H1 (cell line): ENCODE data around the gene GRAMD1B. TPM values are rescaled to one million over a fixed set of nuclear protein-coding genes. Genes with fewer than 3 reads are reported as not detected.

Experiments
- CTCF ChIA-PET: fragments of 300-600 bp; sonication (Branson Sonifier 250); formaldehyde crosslinking; loops from one replicate; lab custom pipeline; 2021; ENCODE audit not compliant: partially characterized antibody; lab: Charles Lee
- POLR2A ChIA-PET: fragments of 300-600 bp; sonication (Branson Sonifier 250); formaldehyde crosslinking; loops from one replicate; lab custom pipeline; 2021; ENCODE audit warnings: inconsistent platforms; ENCODE audit not compliant: partially characterized antibody; lab: Charles Lee
- DNase-seq, 2 experiments: peaks; one replicate each; pipeline versions ENCODE4 v3.0.0 to v3.0.0-alpha.2; 2010 to 2022; ENCODE audit warnings: low spot score in 2 of 2, low read depth in 1 of 2, mixed read lengths in 1 of 2
- FAIRE-seq: peaks from 2 replicates; lab custom pipeline; 2011; peaks lifted over from hg19 to GRCh38; lab: Jason Lieb, UNC
- H2AFZ ChIP-seq: 2 replicates; pipeline ENCODE4 v1.8.1; 2012; ENCODE audit warnings: low read length, inconsistent platforms
- H2AK5ac ChIP-seq: 2 replicates; pipeline ENCODE4 v1.6.1; 2013; ENCODE audit warnings: low read depth, low read length
- H2BK120ac ChIP-seq: replicated peaks from 2 replicates; pipeline ENCODE3; 2013; ENCODE audit warnings: low read depth, low read length, inconsistent platforms
- H2BK12ac ChIP-seq: 2 replicates; pipeline ENCODE4 v1.6.1; 2013; ENCODE audit warnings: low read depth, low read length
- H2BK15ac ChIP-seq: 2 replicates; pipeline ENCODE4 v1.6.1; 2013; ENCODE audit warnings: low read length
- H2BK20ac ChIP-seq: 2 replicates; pipeline ENCODE4 v1.6.1; 2013; ENCODE audit warnings: low read length
- H2BK5ac ChIP-seq: 2 replicates; pipeline ENCODE4 v1.6.1; 2013; ENCODE audit warnings: low read depth, low read length
- H3K14ac ChIP-seq: 2 replicates; pipeline ENCODE4 v1.6.1; 2013; ENCODE audit warnings: inconsistent platforms; ENCODE audit not compliant: insufficient read length
- H3K18ac ChIP-seq: 2 replicates; pipeline ENCODE4 v1.6.1; 2013; ENCODE audit warnings: low read length; ENCODE audit errors: extremely low read depth
- H3K23ac ChIP-seq: 2 replicates; pipeline ENCODE4 v1.6.1; 2013; ENCODE audit warnings: inconsistent platforms; ENCODE audit not compliant: insufficient read length
- H3K23me2 ChIP-seq: 2 replicates; pipeline ENCODE4 v1.6.1; 2013; ENCODE audit warnings: low read depth, low read length
- H3K27ac ChIP-seq: 2 replicates; pipeline ENCODE4 v1.6.1; 2011; ENCODE audit warnings: low read depth, low read length, inconsistent platforms
- H3K27me3 ChIP-seq, 4 experiments: replicated peaks in 1 of 4; 1 replicate in 1 of 4; 2 replicates in 3 of 4; pipeline versions ENCODE4 v1.6.1 to v1.8.1; 2011 to 2013; ENCODE audit warnings: low read length in 3 of 4, mild to moderate bottlenecking in 3 of 4, inconsistent platforms in 2 of 4, mixed read lengths in 2 of 4, moderate library complexity in 1 of 4; ENCODE audit not compliant: control insufficient read depth in 3 of 4, insufficient read depth in 3 of 4; ENCODE audit errors: extremely low read depth in 1 of 4
- H3K36me3 ChIP-seq, 4 experiments: 2 replicates each; pipeline versions ENCODE4 v1.6.1 to v1.8.1; 2011 to 2013; ENCODE audit warnings: mild to moderate bottlenecking in 4 of 4, low read length in 3 of 4, moderate library complexity in 2 of 4, control low read depth in 1 of 4, inconsistent platforms in 1 of 4; ENCODE audit not compliant: insufficient read depth in 4 of 4, control insufficient read depth in 2 of 4
- H3K4ac ChIP-seq: replicated peaks from 2 replicates; pipeline ENCODE3; 2013; ENCODE audit warnings: low read length, low read depth, mixed read lengths, inconsistent platforms; ENCODE audit not compliant: insufficient read length
- H3K4me1 ChIP-seq, 4 experiments: replicated peaks in 1 of 4; 1 replicate in 1 of 4; 2 replicates in 3 of 4; pipeline versions ENCODE4 v1.6.1 to v1.8.1; 2011 to 2013; ENCODE audit warnings: low read length in 3 of 4, inconsistent platforms in 2 of 4, mixed read lengths in 1 of 4; ENCODE audit not compliant: insufficient read depth in 4 of 4, control insufficient read depth in 3 of 4
- H3K4me2 ChIP-seq, 2 experiments: 2 replicates each; pipeline versions ENCODE4 v1.6.1 to v1.8.1; 2011 to 2013; ENCODE audit warnings: low read depth in 2 of 2, low read length in 2 of 2, control low read depth in 1 of 2, inconsistent platforms in 1 of 2, mild to moderate bottlenecking in 1 of 2; ENCODE audit not compliant: insufficient read depth in 1 of 2
- H3K4me3 ChIP-seq, 4 experiments: fragments of 200-600, 300-600 bp in 1 of 4; sonication (generic), shearing (Covaris generic), sonication (Bioruptor Twin) in 1 of 4; 2 replicates each; pipeline versions ENCODE4 v1.5.1 to v1.8.1; 2011 to 2016; ENCODE audit warnings: low read length in 4 of 4, low read depth in 3 of 4, control low read depth in 2 of 4, inconsistent platforms in 2 of 4, mild to moderate bottlenecking in 2 of 4, mixed read lengths in 1 of 4, moderate library complexity in 1 of 4; ENCODE audit not compliant: insufficient read depth in 2 of 4; ENCODE audit errors: extremely low read depth in 1 of 4
- H3K56ac ChIP-seq: replicated peaks from 2 replicates; pipeline ENCODE3; 2013; ENCODE audit warnings: low read depth, mild to moderate bottlenecking, mixed read lengths, low read length, inconsistent platforms; ENCODE audit not compliant: insufficient read length
- H3K79me1 ChIP-seq: 2 replicates; pipeline ENCODE4 v1.6.1; 2013; ENCODE audit warnings: low read depth, low read length, control low read depth
- H3K79me2 ChIP-seq, 2 experiments: 2 replicates each; pipeline versions ENCODE4 v1.6.1 to v1.8.1; 2012 to 2013; ENCODE audit warnings: low read length in 2 of 2, mild to moderate bottlenecking in 2 of 2, inconsistent platforms in 1 of 2; ENCODE audit not compliant: insufficient read depth in 2 of 2, control insufficient read depth in 1 of 2
- H3K9ac ChIP-seq, 4 experiments: replicated peaks in 1 of 4; 1 replicate in 1 of 4; 2 replicates in 3 of 4; pipeline versions ENCODE4 v1.6.1 to v1.8.1; 2011 to 2013; ENCODE audit warnings: low read depth in 3 of 4, low read length in 3 of 4, control low read depth in 2 of 4, mild to moderate bottlenecking in 2 of 4, moderate library complexity in 2 of 4, inconsistent platforms in 1 of 4; ENCODE audit errors: extremely low read depth in 1 of 4
- H3K9me3 ChIP-seq, 2 experiments: 2 replicates each; pipeline versions ENCODE4 v1.6.1 to v1.8.1; 2012 to 2013; ENCODE audit warnings: mild to moderate bottlenecking in 2 of 2, moderate library complexity in 2 of 2, control low read depth in 1 of 2, inconsistent platforms in 1 of 2, low read depth in 1 of 2, low read length in 1 of 2, mixed read lengths in 1 of 2; ENCODE audit not compliant: insufficient read depth in 2 of 2
- H4K20me1 ChIP-seq, 2 experiments: replicated peaks in 1 of 2; 2 replicates each; pipeline versions ENCODE3 to v1.8.1; 2011 to 2013; ENCODE audit warnings: inconsistent platforms in 2 of 2, low read length in 2 of 2, mild to moderate bottlenecking in 1 of 2; ENCODE audit not compliant: insufficient read depth in 2 of 2, control insufficient read depth in 1 of 2
- H4K5ac ChIP-seq: 2 replicates; pipeline ENCODE4 v1.6.1; 2013; ENCODE audit warnings: low read length, low read depth, mixed read lengths, inconsistent platforms; ENCODE audit not compliant: insufficient read length
- H4K8ac ChIP-seq: 2 replicates; pipeline ENCODE4 v1.8.0; 2013; ENCODE audit warnings: mild to moderate bottlenecking, moderate library complexity, low read length, inconsistent platforms; ENCODE audit not compliant: insufficient read depth; ENCODE audit errors: extremely low read depth
- H4K91ac ChIP-seq: replicated peaks from 2 replicates; pipeline ENCODE3; 2013; ENCODE audit warnings: low read length, mixed read lengths, inconsistent platforms; ENCODE audit not compliant: insufficient read length
- ATF3 ChIP-seq: IDR thresholded peaks from 2 replicates; pipeline ENCODE4 v1.6.1; 2011; ENCODE audit warnings: low read depth, mild to moderate bottlenecking, low read length; ENCODE audit not compliant: insufficient read depth
- BCL11A ChIP-seq, 2 experiments: IDR thresholded peaks; one replicate each; pipeline ENCODE4 v1.6.1; 2011; ENCODE audit warnings: low read depth in 2 of 2, low read length in 2 of 2, mild to moderate bottlenecking in 2 of 2
- BRCA1 ChIP-seq: IDR thresholded peaks from 2 replicates; pipeline ENCODE4 v1.6.1; 2012; ENCODE audit warnings: low read depth, low read length, improper control_type of control experiment
- CBX8 ChIP-seq: fragments of 300-800, 300-1000 bp; sonication (generic); IDR thresholded peaks from 2 replicates; pipeline ENCODE4 v1.7.1; 2016; ENCODE audit warnings: low read depth, low read length, borderline replicate concordance
- CEBPB ChIP-seq: IDR thresholded peaks from 2 replicates; pipeline ENCODE4 v1.6.1; 2012; ENCODE audit warnings: low read depth, low read length
- CHD2 ChIP-seq: IDR thresholded peaks from 2 replicates; pipeline ENCODE4 v1.6.1; 2012; ENCODE audit warnings: low read length, improper control_type of control experiment
- JUN ChIP-seq: IDR thresholded peaks from 2 replicates; pipeline ENCODE4 v1.6.1; 2011; ENCODE audit warnings: low read depth, mild to moderate bottlenecking, improper control_type of control experiment, low read length
- JUND ChIP-seq: IDR thresholded peaks from 2 replicates; pipeline ENCODE4 v1.6.1; 2011; ENCODE audit warnings: mild to moderate bottlenecking, improper control_type of control experiment, low read length
- MAX ChIP-seq: IDR thresholded peaks from 2 replicates; pipeline ENCODE4 v1.6.1; 2012; ENCODE audit warnings: inconsistent platforms
- POLR2AphosphoS5 ChIP-seq: IDR thresholded peaks from 2 replicates; pipeline ENCODE4 v1.6.1; 2011; ENCODE audit warnings: low read depth, low read length
- SIRT6 ChIP-seq: IDR thresholded peaks from one replicate; pipeline ENCODE4 v1.7.1; 2012; ENCODE audit warnings: low read length, inconsistent platforms
- TAF7 ChIP-seq: optimal IDR thresholded peaks from 2 replicates; pipeline ENCODE3; 2011; ENCODE audit warnings: low read depth, mild to moderate bottlenecking, inconsistent platforms, low read length, moderate library complexity, borderline replicate concordance
- TBP ChIP-seq: IDR thresholded peaks from 2 replicates; pipeline ENCODE4 v1.6.1; 2011; ENCODE audit warnings: low read depth, low read length, improper control_type of control experiment
- WGBS, 2 experiments: shearing (Covaris generic) in 1 of 2; methylation state at CpG; one replicate each; pipeline versions ENCODE4 v1.1.6 to v1.1.7; 2013 to 2015; ENCODE audit warnings: low lambda C conversion rate in 2 of 2, mixed read lengths in 2 of 2, inconsistent platforms in 1 of 2, low coverage in 1 of 2, missing lambda C conversion rate in 1 of 2; ENCODE audit not compliant: insufficient replicate concordance in 2 of 2, insufficient coverage in 1 of 2, insufficient read length in 1 of 2; ENCODE audit errors: extremely low coverage in 1 of 2, missing lambda C conversion rate in 1 of 2; 5-methylcytosine and 5-hydroxymethylcytosine counted together
- polyA plus RNA-seq, 7 experiments: library from polyadenylated mRNA; depleted of rRNA in 3 of 7; stranded (reverse) in 5 of 7; unstranded in 2 of 7; fragments of >200 nt in 5 of 7; fragments of 200-250 nt in 2 of 7; gene quantifications; 1 replicate in 5 of 7; 2 replicates in 1 of 7; 4 replicates in 1 of 7; pipeline versions ENCODE4 v1.2.1 to v1.2.3, GENCODE V29; 2011 to 2013; ENCODE audit warnings: missing spikeins in 2 of 7, mixed read lengths in 2 of 7
- total RNA-seq: library from RNA; stranded (reverse); fragmentation: NEBNext Ultra II Directional; extraction: Animal tissue kit (Norgen Biotek cat#: 25700); gene quantifications from 2 replicates; pipeline ENCODE4 v1.2.1, GENCODE V29; 2021

GRAMD1B gene
- total and polyA plus RNA-seq, 2 of the 8 experiments (the other 6 are each of a cell fraction or from before 2014, with no cell fraction given) = 10.1 to 21.2 TPM

DNA sequence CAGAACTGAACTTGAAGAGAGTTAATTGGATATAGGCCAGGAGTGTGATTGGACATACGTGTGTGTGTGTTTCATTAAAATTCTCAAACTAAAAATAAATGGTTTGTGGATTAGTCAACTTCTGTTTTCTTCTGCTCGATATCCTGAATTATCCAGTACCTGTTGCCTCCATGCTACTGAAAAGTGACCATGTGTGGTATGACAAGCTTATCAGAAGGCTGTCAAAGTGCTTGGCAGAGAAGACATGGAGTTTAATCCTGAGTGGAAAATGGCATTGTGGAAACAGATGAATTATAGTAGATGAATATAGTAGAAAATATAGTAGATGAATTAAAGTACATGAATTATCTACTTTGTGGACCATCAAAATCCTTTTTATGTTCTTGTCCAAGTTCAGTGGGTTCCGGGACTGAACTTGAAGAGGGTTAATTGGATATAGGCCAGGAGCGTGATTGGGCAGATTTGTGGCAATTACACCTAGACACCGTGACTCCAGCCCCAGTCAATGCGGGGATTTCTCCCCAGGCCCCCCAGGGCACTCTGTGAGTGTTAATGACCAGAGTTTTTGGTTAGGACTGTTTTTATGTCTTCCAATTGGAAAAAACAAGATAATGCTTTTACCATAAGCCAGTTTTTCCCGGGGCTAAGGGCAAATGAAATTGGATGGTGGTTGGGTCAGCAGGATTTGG lies 30.1 kb downstream of the GRAMD1B start:
- Histone ChIP-seq H3K9ac (no peak overlapping the region), H4K91ac (no peak overlapping the region), H3K4me3 (no peak overlapping the region), H4K5ac (no peak overlapping the region), H3K79me2 (no peaks in the 10 kb centered on the region), H3K23me2 (peaks cover 3% of the 10 kb centered on the region; the same call in 1 of the 2 replicates), H2BK15ac (no peak overlapping the region), H3K27ac (no peak overlapping the region), H2BK20ac (no peak overlapping the region), H3K27me3 (no peaks in the 10 kb centered on the region), H3K23ac (no peak overlapping the region), H3K4ac (no peak overlapping the region), H4K20me1 (no peaks in the 10 kb centered on the region), H3K79me1 (no peaks in the 10 kb centered on the region), H3K4me2 (no peak overlapping the region), H2BK120ac (no peak overlapping the region), H2BK12ac (no peak overlapping the region), H3K36me3 (no peaks in the 10 kb centered on the region; a peak in 1 of 8 replicates), H2AK5ac (no peak overlapping the region), H3K4me1 (no peaks in the 10 kb centered on the region), H2AFZ (no peak overlapping the region), H3K9me3 (no peaks in the 10 kb centered on the region), H3K14ac (no peak overlapping the region), H4K8ac (no peak overlapping the region; the same call in 1 of the 2 replicates), H3K18ac (no peak overlapping the region), H3K56ac (no peak overlapping the region), H2BK5ac (no peak overlapping the region)
- WGBS, 2 experiments = 93% methylated on average over 7 of the region's 7 CpGs; no CpG with 5 or more reads in 1 of the 2 experiments
- POLR2A ChIA-PET = interaction anchor here (1.4 kb wide), 1 partner anchor 29 kb away, joined by 3 read pairs; no protein-coding TSS in a partner anchor
- FAIRE-seq (no peak), DNase-seq (no peak)
- CTCF ChIA-PET = interaction anchor here (1.0 to 1.3 kb wide), 2 partner anchors 15 to 159 kb away, joined by 3 to 5 read pairs; no protein-coding TSS in a partner anchor
- TF ChIP-seq CHD2 (no peak), CEBPB (no peak), TBP (no peak), MAX (no peak), ATF3 (no peak), BCL11A (IDR thresholded peaks at IDR 0.05; ENCODE audit: low read depth in 2 of 2, low read length in 2 of 2) (no peak), JUND (no peak), BRCA1 (no peak), JUN (no peak), SIRT6 (no peak), CBX8 (no peak), TAF7 (no peak), POLR2AphosphoS5 (no peak)
